CD4-positive, alpha-beta T cell treated with Interleukin-6 at 100 ng/mL for 8 hours (primary cell): Measurements from ENCODE around the gene JPH3.

Experiments used
- DNase-seq: peaks from one replicate; pipeline ENCODE4 v3.0.0-alpha.2; 2020; ENCODE audit warnings: mixed read lengths, low spot score

Gene JPH3

GRCh38 chr16:87601401-87601981 lies 817 bp upstream of the JPH3 start:
- no peak for DNase-seq

DNA sequence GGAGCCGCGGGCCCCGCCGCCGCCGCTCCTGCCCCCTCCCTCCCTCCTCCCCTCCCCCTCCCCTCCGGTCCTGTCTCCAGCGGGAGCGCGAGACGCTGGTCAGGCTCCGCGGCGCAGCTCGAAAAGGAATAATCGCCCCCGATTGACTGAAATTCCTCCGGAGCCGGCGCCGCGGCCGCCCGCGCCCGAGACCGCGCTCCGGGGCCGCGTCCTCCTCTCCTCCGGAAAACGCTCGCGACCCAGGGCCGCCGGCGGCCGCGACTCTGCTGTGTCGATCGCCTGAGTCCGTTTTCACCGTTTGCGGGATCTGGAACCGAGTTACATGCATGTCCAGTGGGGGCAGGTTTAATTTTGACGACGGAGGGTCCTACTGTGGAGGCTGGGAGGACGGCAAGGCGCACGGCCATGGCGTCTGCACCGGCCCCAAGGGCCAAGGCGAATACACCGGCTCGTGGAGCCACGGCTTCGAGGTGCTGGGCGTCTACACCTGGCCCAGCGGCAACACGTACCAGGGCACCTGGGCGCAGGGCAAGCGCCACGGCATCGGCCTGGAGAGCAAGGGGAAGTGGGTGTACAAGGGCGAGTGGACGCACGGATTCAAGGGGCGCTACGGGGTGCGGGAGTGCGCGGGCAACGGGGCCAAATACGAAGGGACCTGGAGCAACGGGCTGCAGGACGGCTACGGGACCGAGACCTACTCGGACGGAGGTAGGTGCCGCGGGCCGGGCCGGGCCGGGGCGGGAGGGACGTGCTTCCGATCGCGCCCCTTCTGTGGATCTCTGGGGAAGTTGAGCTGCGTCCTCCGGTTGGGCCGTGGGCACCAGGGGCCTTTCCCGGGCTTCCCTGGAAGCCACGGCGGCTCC lies 744 bp downstream of the JPH3 start:
- no peak for DNase-seq

DNA sequence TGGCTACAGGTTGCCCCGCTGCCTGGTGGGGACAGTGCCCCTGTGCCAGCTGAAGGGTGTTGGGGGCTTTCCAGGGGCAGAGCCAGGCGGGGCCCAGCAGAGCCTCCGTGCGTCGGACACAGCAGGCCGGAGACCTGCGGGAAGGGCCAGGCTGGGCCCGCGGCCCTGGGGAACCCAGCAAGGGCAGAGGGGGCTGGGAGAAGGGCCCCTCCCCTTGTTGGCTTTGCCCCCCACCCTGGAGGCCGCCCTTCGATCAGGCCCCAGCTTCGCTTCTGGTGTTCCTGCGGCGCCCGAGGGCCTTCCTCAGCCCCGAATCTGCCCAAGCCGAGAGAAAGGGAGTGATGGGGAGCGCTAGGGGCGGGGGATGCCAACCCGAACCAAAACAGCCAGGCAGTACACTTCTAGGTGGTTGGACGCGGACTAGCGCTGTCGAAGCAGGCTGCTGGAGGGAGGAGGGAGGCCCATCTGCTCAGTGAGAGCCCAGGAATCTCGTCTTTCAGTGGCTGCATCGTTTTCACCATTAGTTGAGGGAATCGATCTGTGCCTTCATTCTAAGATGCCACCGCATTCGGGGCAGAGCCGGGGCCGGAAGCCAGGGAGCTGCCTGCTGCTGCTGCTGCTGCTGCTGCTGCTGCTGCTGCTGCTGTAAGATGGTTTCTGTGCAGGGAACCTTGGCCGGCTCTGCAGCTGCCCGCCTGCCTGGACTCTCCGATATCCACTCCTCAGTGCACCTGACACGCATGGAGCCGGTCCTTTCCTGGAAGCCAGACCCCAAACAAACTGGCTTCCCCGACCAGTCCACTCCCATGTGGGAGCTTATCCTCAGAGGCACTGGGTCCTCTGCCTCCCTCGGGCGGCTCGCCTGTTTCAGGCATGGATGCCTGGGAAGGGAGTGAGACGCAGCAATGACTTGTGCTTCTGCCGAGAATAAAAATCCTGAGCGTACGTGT lies 1.7 kb downstream of the JPH3 start:
- no peak for DNase-seq

DNA sequence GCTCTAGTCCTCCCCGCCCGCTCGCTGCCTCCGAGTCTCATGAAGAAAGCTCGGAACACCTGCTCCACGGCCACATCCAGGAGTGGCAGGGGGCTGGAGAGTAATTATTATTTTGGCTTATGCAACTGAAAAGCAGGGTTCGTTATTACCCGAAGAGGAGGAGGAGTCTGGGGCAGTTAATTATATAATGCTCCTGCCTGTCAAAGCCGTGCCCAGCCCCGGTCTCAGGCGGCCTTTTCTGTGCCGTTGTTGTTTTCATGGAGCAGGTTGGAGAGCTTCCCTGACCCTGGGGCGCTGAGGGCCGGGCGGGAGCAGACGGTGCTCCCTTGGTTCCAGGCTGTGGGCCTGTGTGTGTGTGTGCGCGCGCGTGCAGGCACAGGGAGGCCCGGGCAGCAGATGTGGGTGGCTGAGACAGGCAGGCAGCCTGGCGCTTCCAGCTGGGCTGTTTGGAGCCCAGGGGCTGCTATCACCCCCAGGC lies 2.4 kb downstream of the JPH3 start:
- DNase-seq = no peak

- DNase-seq = no peak
Observed at GRCh38 chr16:87607223-87607622, 4.9 kb downstream of the JPH3 start.

GRCh38 chr16:87607871-87608270 lies 5.6 kb downstream of the JPH3 start:
- DNase-seq = no peak

- no peak for DNase-seq
Observed at GRCh38 chr16:87608400-87608985, 6.2 kb downstream of the JPH3 start.

- DNase-seq = no peak
Observed at GRCh38 chr16:87610026-87610425, 7.7 kb downstream of the JPH3 start.

- no peak for DNase-seq
Observed at GRCh38 chr16:87611456-87611855, 9.1 kb downstream of the JPH3 start.

DNA sequence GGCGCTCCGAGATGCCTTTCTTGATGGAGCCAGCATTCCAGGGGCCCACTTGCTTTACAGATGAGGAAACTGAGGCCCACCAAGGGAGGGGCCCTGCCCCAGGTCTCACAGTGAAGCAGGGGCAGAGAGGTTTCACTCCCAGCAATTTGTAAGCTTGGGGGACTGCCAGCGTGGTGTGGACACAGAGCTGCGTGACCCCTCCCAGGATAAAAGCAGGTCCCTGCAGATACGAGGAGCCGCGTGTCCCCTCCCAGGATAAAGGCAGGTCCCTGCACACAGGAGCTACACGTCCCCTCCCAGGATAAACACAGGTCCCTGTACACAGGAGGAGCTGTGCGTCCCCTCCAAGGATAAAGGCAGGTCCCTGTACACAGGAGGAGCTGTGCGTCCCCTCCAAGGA lies 11.7 kb downstream of the JPH3 start:
- DNase-seq = no peak

DNA sequence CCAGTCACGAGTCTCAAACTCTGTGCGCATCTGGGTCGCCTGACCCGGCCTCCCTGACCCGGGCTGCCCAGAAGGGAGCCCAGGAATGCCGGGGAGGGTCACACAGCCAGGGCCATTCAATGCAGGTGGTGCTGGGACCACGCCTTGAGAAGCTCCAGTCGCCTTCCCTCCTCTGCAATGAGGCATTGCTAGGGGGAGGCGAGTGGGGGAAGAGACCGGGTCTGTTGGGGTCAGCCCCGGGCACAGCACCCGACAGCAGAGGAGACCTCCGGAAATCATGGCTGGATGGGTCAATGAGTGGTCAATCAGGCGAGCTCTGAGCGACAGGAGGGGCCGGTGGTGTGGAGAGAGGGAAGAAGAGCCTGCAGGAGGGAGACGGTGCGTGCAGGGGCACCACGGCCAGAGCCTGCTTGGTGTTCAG lies 13.3 kb downstream of the JPH3 start:
- DNase-seq = no peak

- no peak for DNase-seq
Observed at GRCh38 chr16:87616556-87616955, 14.2 kb downstream of the JPH3 start.

DNA sequence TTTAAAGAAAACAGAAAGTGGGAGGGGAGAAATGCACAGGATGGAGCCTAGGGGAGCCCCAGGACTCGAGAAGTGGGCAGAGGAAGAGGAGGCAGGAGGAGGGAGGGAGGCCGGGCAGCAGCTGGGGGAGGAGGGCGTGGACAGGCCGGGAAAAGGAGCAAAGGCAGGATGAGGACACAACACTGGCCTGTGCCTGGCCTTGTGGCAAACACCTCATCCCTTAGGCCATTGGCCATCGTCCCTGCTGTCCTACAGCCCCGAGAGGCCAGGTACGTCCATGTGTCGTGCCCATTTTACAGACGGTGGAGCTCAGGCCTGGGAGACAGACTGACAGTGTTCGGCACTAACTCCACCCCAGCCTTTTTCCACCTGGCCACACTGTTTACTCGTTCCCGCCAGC lies 15.9 kb downstream of the JPH3 start:
- no peak for DNase-seq

GRCh38 chr16:87619360-87620200 lies 17.3 kb downstream of the JPH3 start:
- DNase-seq = no peak

DNA sequence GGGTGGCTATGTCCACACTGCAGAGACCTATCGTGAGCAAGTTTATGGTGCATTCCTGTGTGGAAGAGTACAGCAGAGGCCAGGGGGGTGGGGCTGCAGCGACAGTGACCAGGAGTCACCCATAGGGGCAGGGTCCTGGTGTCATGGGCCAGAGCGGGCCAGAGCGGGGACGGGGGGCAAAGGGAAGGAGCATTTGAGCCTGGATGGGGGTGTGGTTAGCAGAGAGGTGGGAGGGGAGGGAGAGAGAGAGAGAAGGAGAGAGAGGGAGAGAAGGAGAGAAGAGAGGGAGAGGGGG lies 17.8 kb downstream of the JPH3 start:
- no peak for DNase-seq

DNA sequence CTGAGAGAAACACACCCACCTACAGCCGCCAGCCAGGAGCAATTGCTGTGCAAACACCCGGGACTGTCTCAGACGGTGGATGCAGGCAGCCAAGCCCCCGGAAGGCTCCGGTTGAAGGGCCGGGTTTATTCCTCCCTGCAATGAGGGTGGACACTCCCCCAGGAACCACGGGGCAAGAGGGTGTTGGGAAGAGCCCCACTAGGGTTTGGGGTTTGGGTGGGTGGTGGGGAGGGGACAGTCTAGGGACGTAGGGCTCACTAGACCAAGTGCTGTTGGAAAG lies 19.2 kb downstream of the JPH3 start:
- no peak for DNase-seq

GRCh38 chr16:87621976-87622713 lies 19.8 kb downstream of the JPH3 start:
- DNase-seq = no peak

DNA sequence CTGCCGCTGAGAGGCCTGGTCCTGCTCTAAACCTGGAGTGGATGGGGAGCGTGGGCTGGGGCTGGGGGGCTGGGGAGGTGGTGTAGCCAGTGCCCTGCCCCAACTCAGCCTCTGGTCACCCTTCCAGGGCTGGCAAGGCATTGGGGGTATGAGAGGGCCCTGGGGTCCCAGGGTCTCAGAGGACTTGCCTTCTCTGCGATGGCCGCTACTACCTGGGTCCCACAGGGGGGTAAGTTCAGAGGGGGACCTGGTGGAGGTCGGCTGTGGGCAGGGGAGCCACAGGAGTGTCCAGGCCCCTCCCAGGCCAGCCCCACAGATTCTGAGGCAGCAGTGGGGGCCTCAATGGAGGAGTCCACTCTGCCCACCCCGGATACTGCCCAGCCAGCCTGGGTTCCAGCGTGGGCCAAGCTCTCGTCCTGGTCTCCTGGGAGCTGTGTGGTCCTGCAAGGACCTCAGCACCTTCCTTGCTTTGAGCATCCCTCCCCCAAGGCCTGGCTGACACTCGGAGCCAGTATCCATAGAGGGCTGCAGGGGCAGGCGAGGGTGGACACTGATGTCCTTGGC lies 20.5 kb downstream of the JPH3 start:
- DNase-seq = no peak

DNA sequence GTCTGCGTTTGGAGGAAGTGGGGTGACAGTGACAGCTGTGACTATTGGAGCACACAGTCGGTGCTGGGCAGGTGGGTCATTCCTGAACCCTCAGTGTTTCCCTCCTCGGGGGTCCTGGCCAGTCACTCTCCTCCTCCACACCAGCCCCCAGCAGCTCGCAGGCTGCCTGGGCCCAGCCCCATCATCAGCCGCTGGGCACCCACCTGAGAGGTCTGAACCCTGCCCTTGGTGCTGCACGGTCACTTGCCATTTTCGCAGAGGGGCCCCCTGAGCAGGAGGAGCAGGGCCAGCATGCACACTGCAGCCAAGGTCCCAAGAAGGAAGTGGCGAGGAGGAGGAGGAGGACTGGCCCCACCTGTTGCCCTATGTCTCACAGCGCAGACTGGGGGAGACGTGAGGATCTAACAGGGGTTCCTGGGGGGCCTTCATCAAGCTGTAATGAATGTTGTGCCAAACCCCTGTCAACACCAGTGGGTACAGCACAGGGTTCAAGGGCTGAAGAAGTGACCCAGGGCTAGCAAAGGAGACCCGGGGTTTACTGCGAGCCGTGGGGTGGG lies 23.0 kb downstream of the JPH3 start:
- no peak for DNase-seq

- no peak for DNase-seq
Observed at GRCh38 chr16:87626401-87626800, 24.1 kb downstream of the JPH3 start.
